HCT116 (cell line): ENCODE results near the gene ING4. TPM values are rescaled to one million over a fixed set of nuclear protein-coding genes. Genes with fewer than 3 reads are reported as not detected.
A peak's percentile ranks its signal among the peaks of the same experiment; 100 is the strongest.

Experiments
- ATAC-seq: fragments of 200-7000 bp; cut with Tn5 transposase; 2 replicates; pipeline ENCODE4 v1.9.1; 2020; ENCODE audit warnings: mild to moderate bottlenecking, moderate library complexity
- BruUV-seq: library from RNA; stranded (reverse); fragments of 400-500 nt; replicated peaks from 2 replicates; lab custom pipeline; 2021; lab: Mats Ljungman, UMichigan
- CTCF ChIA-PET: fragments of 300-600 bp; sonication (Branson Sonifier 250); formaldehyde crosslinking; loops from one replicate; lab custom pipeline; 2021; ENCODE audit warnings: antibody characterized with exemption; lab: Charles Lee
- POLR2A ChIA-PET: fragments of 300-600, 350-600 bp; sonication (Branson Sonifier 250); formaldehyde crosslinking; loops from one replicate; lab custom pipeline; 2021; ENCODE audit warnings: antibody characterized with exemption; lab: Charles Lee
- RAD21 ChIA-PET, 2 experiments: fragments of 300-600 bp; sonication (Branson Sonifier 250); formaldehyde crosslinking; loops; one replicate each; lab custom pipeline; 2023; ENCODE audit warnings: low total read pairs in 2 of 2; ENCODE audit not compliant: uncharacterized antibody in 2 of 2, unreplicated experiment in 2 of 2, low non-redundant PET in 1 of 2; lab: Charles Lee
- DNase-seq: peaks from one replicate; pipeline ENCODE4 v3.0.0-alpha.2; 2010; ENCODE audit warnings: low read depth, low spot score
- H2AFZ ChIP-seq: fragments of 200-600 bp; shearing (Covaris generic), sonication (generic); 2 replicates; pipeline ENCODE4 v1.6.1; 2017; ENCODE audit warnings: low read depth, mixed run types, mixed read lengths, antibody characterized with exemption, low read length; ENCODE audit not compliant: poor library complexity, severe bottlenecking
- H3K27ac ChIP-seq: 2 replicates; pipeline ENCODE4 v1.5.1; 2012; ENCODE audit warnings: low read depth, low read length
- H3K27me3 ChIP-seq: fragments of 200-600 bp; sonication (generic); 2 replicates; pipeline ENCODE4 v1.6.1; 2016; ENCODE audit warnings: mixed run types, low read length, mixed read lengths; ENCODE audit not compliant: insufficient read depth
- H3K36me3 ChIP-seq, 2 experiments: fragments of 200-500 bp in 1 of 2; fragments of 200-600 bp in 1 of 2; sonication (Bioruptor generic) in 1 of 2; sonication (generic) in 1 of 2; 2 replicates each; pipeline versions ENCODE4 v1.5.1 to v1.6.1; 2014 to 2016; ENCODE audit warnings: low read length in 2 of 2, inconsistent platforms in 1 of 2, mixed read lengths in 1 of 2, mixed run types in 1 of 2; ENCODE audit not compliant: insufficient read depth in 2 of 2, control insufficient read depth in 1 of 2
- H3K4me1 ChIP-seq, 2 experiments: fragments of 200-600 bp in 1 of 2; sonication (generic) in 1 of 2; 2 replicates each; pipeline versions ENCODE4 v1.5.1 to v1.6.1; 2012 to 2017; ENCODE audit warnings: low read length in 2 of 2, inconsistent platforms in 1 of 2, mild to moderate bottlenecking in 1 of 2, mixed read lengths in 1 of 2, mixed run types in 1 of 2, moderate library complexity in 1 of 2; ENCODE audit not compliant: insufficient read depth in 2 of 2, control insufficient read depth in 1 of 2
- H3K4me2 ChIP-seq: fragments of 200-600 bp; sonication (generic); 2 replicates; pipeline ENCODE4 v1.6.1; 2017; ENCODE audit warnings: mixed run types, low read length, mixed read lengths
- H3K4me3 ChIP-seq, 2 experiments: fragments of 200-600 bp in 1 of 2; sonication (generic) in 1 of 2; replicated peaks in 1 of 2; 2 replicates each; pipeline ENCODE4 v1.5.1; 2011 to 2016; ENCODE audit warnings: low read length in 2 of 2, control low read depth in 1 of 2, low read depth in 1 of 2, mild to moderate bottlenecking in 1 of 2, mixed read lengths in 1 of 2, mixed run types in 1 of 2
- H3K79me2 ChIP-seq: fragments of 200-600 bp; sonication (generic); 2 replicates; pipeline ENCODE4 v1.6.1; 2017; ENCODE audit warnings: mild to moderate bottlenecking, mixed run types, low read length, moderate library complexity, mixed read lengths; ENCODE audit not compliant: insufficient read depth
- H3K9ac ChIP-seq: fragments of 200-600 bp; sonication (generic); 2 replicates; pipeline ENCODE4 v1.6.1; 2016; ENCODE audit warnings: low read length, mixed read lengths
- H3K9me2 ChIP-seq: fragments of 200-600 bp; sonication (generic), shearing (Covaris generic); 2 replicates; pipeline ENCODE4 v1.6.1; 2017; ENCODE audit warnings: mixed run types, mild to moderate bottlenecking, moderate library complexity; ENCODE audit not compliant: insufficient read depth
- H3K9me3 ChIP-seq, 2 experiments: fragments of 200-500 bp in 1 of 2; fragments of 200-600 bp in 1 of 2; sonication (Bioruptor generic) in 1 of 2; sonication (generic) in 1 of 2; 2 replicates each; pipeline ENCODE4 v1.6.1; 2014 to 2017; ENCODE audit warnings: low read length in 2 of 2, mixed read lengths in 2 of 2, inconsistent platforms in 1 of 2, low read depth in 1 of 2, mild to moderate bottlenecking in 1 of 2, mixed run types in 1 of 2, moderate library complexity in 1 of 2; ENCODE audit not compliant: control insufficient read depth in 1 of 2, insufficient read depth in 1 of 2
- H4K20me1 ChIP-seq: fragments of 200-600 bp; sonication (generic), shearing (Covaris generic); 2 replicates; pipeline ENCODE4 v1.6.1; 2017; ENCODE audit warnings: mixed run types, mild to moderate bottlenecking, moderate library complexity; ENCODE audit not compliant: insufficient read depth
- CBX3 ChIP-seq: IDR thresholded peaks from 2 replicates; pipeline ENCODE4 v1.6.1; 2012; ENCODE audit warnings: low read depth
- CEBPB ChIP-seq: IDR thresholded peaks from 2 replicates; pipeline ENCODE4 v1.6.1; 2012; ENCODE audit warnings: low read depth
- CTCF ChIP-seq, 3 experiments: fragments of 200-600 bp in 1 of 3; sonication (generic) in 1 of 3; IDR thresholded peaks in 2 of 3; conservative IDR thresholded peaks in 1 of 3; 2 replicates each; pipeline ENCODE4 v1.5.1; 2012 to 2017; ENCODE audit warnings: low read depth in 2 of 3, low read length in 2 of 3, antibody characterized with exemption in 1 of 3, borderline replicate concordance in 1 of 3, control low read depth in 1 of 3, mild to moderate bottlenecking in 1 of 3, mixed read lengths in 1 of 3, mixed run types in 1 of 3, moderate library complexity in 1 of 3; ENCODE audit not compliant: insufficient read depth in 1 of 3
- EGR1 ChIP-seq: IDR thresholded peaks from 2 replicates; pipeline ENCODE4 v1.6.1; 2012; ENCODE audit warnings: low read depth
- ELF1 ChIP-seq: IDR thresholded peaks from 2 replicates; pipeline ENCODE4 v1.6.1; 2012; ENCODE audit warnings: low read depth, borderline replicate concordance
- EZH2 ChIP-seq: fragments of 200-600 bp; sonication (generic); IDR thresholded peaks from 2 replicates; pipeline ENCODE4 v1.6.1; 2017; ENCODE audit warnings: antibody characterized with exemption, mixed run types
- FOSL1 ChIP-seq: IDR thresholded peaks from 2 replicates; pipeline ENCODE4 v1.6.1; 2012; ENCODE audit warnings: low read depth
- JUND ChIP-seq: IDR thresholded peaks from 2 replicates; pipeline ENCODE4 v1.6.1; 2012
- POLR2AphosphoS5 ChIP-seq: IDR thresholded peaks from 2 replicates; pipeline ENCODE4 v1.6.1; 2011; ENCODE audit warnings: mild to moderate bottlenecking, low read depth, low read length, moderate library complexity
- RAD21 ChIP-seq: IDR thresholded peaks from 2 replicates; pipeline ENCODE4 v1.6.1; 2012; ENCODE audit warnings: low read depth, mild to moderate bottlenecking
- SIN3A ChIP-seq: IDR thresholded peaks from 2 replicates; pipeline ENCODE4 v1.6.1; 2012; ENCODE audit warnings: low read depth
- SP1 ChIP-seq: IDR thresholded peaks from 2 replicates; pipeline ENCODE4 v1.6.1; 2012; ENCODE audit warnings: low read depth
- SRF ChIP-seq: IDR thresholded peaks from 2 replicates; pipeline ENCODE4 v1.6.1; 2012; ENCODE audit warnings: low read depth
- TCF7L2 ChIP-seq: IDR thresholded peaks from 2 replicates; pipeline ENCODE4 v1.7.0; 2011; ENCODE audit warnings: borderline replicate concordance, inconsistent platforms; ENCODE audit not compliant: insufficient read depth, insufficient read length; ENCODE audit errors: extremely low read depth
- YY1 ChIP-seq: IDR thresholded peaks from 2 replicates; pipeline ENCODE4 v1.6.1; 2011; ENCODE audit warnings: low read length, low read depth, moderate library complexity, mild to moderate bottlenecking; ENCODE audit not compliant: insufficient replicate concordance; ENCODE audit errors: extremely low read depth
- ZFX ChIP-seq: fragments of 450-650 bp; IDR thresholded peaks from 2 replicates; pipeline ENCODE4 v1.6.1; 2017
- ZNF274 ChIP-seq: fragments of 200-500 bp; sonication (Bioruptor generic); IDR thresholded peaks from 2 replicates; pipeline ENCODE4 v1.6.1; 2014; ENCODE audit warnings: mild to moderate bottlenecking, low read depth, low read length, inconsistent platforms
- intact Hi-C: fragments of 100-400 bp; cut with micrococcal nuclease; formaldehyde crosslinking; loops from 2 replicates; pipeline ENCODE4 v1.10.0; 2022
- total RNA-seq: library from RNA; stranded (reverse); gene quantifications from one replicate; pipeline ENCODE4 v1.2.1, GENCODE V29; 2021; ENCODE audit not compliant: unreplicated experiment
- TF ChIP-seq, protein P1 (sequence below): IDR thresholded peaks from 2 replicates; pipeline ENCODE4 v1.6.1; 2012
- TF ChIP-seq, protein P2 (sequence below): IDR thresholded peaks from 2 replicates; pipeline ENCODE4 v1.6.1; 2011; ENCODE audit warnings: mild to moderate bottlenecking, low read length, moderate library complexity; ENCODE audit not compliant: insufficient replicate concordance; ENCODE audit errors: extremely low read depth
- TF ChIP-seq, protein P3 (sequence below): IDR thresholded peaks from 2 replicates; pipeline ENCODE4 v1.6.1; 2012

ING4 gene
- total RNA-seq, 1 experiment from 2014 or later = 17.9 TPM

- H3K4me2 ChIP-seq = peak overlapping the region; percentile 89
- POLR2A ChIA-PET = interaction anchor here (0.6 to 2.4 kb wide), 14 partner anchors 10 to 330 kb away, joined by 3 to 13 read pairs (median 4); partner anchors contain the start of genes C12orf57, COPS7A, GAPDH and MLF2
- intact Hi-C loops = loop anchor here (1.0 kb wide), 1 partner anchor 75 kb away; the partner anchor contains the start of gene ZNF384
- TF ChIP-seq YY1 (no peak), JUND (no peak), ELF1 (no peak), CTCF (IDR thresholded peaks at IDR 0.05 in 2 of 3, conservative IDR thresholded peaks at IDR 0.05 in 1 of 3; ENCODE audit: borderline replicate concordance in 1 of 3, insufficient read depth in 1 of 3, low read depth in 2 of 3, low read length in 2 of 3) (peak in 2 of 3 experiments; percentile 27 to 34; a peak in 3 of 6 replicates), SIN3A (no peak), RAD21 (no peak), ZFX (peak; percentile 74), CBX3 (no peak), TCF7L2 (no peak), ZNF274 (no peak), POLR2AphosphoS5 (peak; percentile 71), SP1 (no peak), EZH2 (no peak), FOSL1 (no peak), CEBPB (no peak), SRF (no peak), EGR1 (no peak)
- TF ChIP-seq, protein P1, sequence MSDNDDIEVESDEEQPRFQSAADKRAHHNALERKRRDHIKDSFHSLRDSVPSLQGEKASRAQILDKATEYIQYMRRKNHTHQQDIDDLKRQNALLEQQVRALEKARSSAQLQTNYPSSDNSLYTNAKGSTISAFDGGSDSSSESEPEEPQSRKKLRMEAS = no peak
- TF ChIP-seq, protein P2, sequence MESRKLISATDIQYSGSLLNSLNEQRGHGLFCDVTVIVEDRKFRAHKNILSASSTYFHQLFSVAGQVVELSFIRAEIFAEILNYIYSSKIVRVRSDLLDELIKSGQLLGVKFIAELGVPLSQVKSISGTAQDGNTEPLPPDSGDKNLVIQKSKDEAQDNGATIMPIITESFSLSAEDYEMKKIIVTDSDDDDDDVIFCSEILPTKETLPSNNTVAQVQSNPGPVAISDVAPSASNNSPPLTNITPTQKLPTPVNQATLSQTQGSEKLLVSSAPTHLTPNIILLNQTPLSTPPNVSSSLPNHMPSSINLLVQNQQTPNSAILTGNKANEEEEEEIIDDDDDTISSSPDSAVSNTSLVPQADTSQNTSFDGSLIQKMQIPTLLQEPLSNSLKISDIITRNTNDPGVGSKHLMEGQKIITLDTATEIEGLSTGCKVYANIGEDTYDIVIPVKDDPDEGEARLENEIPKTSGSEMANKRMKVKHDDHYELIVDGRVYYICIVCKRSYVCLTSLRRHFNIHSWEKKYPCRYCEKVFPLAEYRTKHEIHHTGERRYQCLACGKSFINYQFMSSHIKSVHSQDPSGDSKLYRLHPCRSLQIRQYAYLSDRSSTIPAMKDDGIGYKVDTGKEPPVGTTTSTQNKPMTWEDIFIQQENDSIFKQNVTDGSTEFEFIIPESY = no peak
- TF ChIP-seq, protein P3, sequence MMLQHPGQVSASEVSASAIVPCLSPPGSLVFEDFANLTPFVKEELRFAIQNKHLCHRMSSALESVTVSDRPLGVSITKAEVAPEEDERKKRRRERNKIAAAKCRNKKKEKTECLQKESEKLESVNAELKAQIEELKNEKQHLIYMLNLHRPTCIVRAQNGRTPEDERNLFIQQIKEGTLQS = no peak
These were observed 49.0 kb downstream of the ING4 start for GRCh38 chr12:6613776-6614512.

More at GRCh38 chr12:6613776-6614512, 49.0 kb downstream of the ING4 start:
- Histone ChIP-seq H3K4me1 (peaks cover 38 to 45% of the 10 kb centered on the region in 2 experiments), H3K4me3 (no peak overlapping the region; a peak in 1 of 4 replicates), H3K79me2 (no peaks in the 10 kb centered on the region), H3K27ac (peak overlapping the region; percentile 97), H3K36me3 (no peaks in the 10 kb centered on the region), H2AFZ (no peak overlapping the region), H3K9ac (peak overlapping the region; percentile 59), H3K27me3 (no peaks in the 10 kb centered on the region), H3K9me2 (no peaks in the 10 kb centered on the region), H3K9me3 (no peaks in the 10 kb centered on the region), H4K20me1 (no peaks in the 10 kb centered on the region)
- DNase-seq = peak; percentile 95
- peak; percentile 74 for ATAC-seq
- no TSS peak for BruUV-seq
- ChIA-PET RAD21 (interaction anchor here in 1 of 2 experiments (0.7 kb wide), 1 partner anchor 70 kb away, joined by 3 read pairs; no protein-coding TSS in a partner anchor), CTCF (interaction anchor here (1.1 to 3.9 kb wide), 9 partner anchors 11 to 140 kb away, joined by 3 to 14 read pairs (median 5); partner anchors contain the start of genes COPS7A, MLF2 and ZNF384)
